ENCODE measurements around the gene PCDHGA11.
"Not testable (repeated sequence)": the region's sequence is repeated elsewhere in the genome, so short reads cannot be mapped to it uniquely, and the experiment has no call there.

The PCDHGA11 gene

DNA sequence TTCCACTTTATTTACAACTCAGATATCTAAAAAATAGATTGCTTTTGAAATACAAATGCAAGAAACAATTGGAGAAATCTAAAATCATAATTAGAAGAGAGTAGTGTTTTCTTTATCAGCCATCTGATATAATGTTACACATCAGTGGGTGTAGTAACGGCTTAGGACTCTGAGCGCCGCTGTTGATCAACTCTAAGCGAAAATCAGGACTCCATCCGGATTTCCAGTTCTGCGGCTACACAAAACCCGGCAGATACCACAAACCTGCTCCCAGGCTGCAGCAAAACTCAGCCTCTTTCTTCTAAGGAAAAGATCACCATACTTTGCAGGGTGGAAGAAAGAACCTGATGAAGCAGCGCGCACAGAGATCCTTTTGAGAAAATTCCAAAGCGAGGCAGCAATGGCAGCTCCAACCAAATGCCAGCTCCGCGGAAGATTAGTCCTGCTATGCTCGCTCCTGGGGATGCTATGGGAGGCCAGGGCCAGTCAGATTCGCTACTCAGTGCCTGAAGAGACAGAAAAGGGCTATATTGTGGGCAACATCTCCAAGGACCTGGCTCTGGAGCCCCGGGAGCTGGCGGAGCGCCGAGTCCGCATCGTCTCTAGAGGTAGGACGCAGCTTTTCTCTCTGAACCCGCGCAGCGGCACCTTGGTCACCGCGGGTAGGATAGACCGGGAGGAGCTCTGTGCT, 18.2 kb upstream of the PCDHGA11 start, which contains the start of gene PCDHGA9:
TSS of gene PCDHGA9 (plus strand) at position 226 of the 691 bp plus-strand sequence. CDS start at position 401, 175 bp downstream.
- H3K27me3 ChIP-seq (ENCODE audit: insufficient read depth, poor library complexity, severe bottlenecking) = no peaks in the 10 kb centered on the region
- TF ChIP-seq, protein P1, sequence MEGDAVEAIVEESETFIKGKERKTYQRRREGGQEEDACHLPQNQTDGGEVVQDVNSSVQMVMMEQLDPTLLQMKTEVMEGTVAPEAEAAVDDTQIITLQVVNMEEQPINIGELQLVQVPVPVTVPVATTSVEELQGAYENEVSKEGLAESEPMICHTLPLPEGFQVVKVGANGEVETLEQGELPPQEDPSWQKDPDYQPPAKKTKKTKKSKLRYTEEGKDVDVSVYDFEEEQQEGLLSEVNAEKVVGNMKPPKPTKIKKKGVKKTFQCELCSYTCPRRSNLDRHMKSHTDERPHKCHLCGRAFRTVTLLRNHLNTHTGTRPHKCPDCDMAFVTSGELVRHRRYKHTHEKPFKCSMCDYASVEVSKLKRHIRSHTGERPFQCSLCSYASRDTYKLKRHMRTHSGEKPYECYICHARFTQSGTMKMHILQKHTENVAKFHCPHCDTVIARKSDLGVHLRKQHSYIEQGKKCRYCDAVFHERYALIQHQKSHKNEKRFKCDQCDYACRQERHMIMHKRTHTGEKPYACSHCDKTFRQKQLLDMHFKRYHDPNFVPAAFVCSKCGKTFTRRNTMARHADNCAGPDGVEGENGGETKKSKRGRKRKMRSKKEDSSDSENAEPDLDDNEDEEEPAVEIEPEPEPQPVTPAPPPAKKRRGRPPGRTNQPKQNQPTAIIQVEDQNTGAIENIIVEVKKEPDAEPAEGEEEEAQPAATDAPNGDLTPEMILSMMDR (IDR thresholded peaks at IDR 0.05; ENCODE audit: insufficient read depth, low read length) = peak; percentile 36
- TF ChIP-seq POLR2AphosphoS5 (IDR thresholded peaks at IDR 0.05; ENCODE audit: low read depth) (no peak), GABPA (IDR thresholded peaks at IDR 0.05; ENCODE audit: low read depth) (no peak), SPI1 (IDR thresholded peaks at IDR 0.05; ENCODE audit: borderline replicate concordance, low read depth) (no peak)
- TF ChIP-seq, protein P2, sequence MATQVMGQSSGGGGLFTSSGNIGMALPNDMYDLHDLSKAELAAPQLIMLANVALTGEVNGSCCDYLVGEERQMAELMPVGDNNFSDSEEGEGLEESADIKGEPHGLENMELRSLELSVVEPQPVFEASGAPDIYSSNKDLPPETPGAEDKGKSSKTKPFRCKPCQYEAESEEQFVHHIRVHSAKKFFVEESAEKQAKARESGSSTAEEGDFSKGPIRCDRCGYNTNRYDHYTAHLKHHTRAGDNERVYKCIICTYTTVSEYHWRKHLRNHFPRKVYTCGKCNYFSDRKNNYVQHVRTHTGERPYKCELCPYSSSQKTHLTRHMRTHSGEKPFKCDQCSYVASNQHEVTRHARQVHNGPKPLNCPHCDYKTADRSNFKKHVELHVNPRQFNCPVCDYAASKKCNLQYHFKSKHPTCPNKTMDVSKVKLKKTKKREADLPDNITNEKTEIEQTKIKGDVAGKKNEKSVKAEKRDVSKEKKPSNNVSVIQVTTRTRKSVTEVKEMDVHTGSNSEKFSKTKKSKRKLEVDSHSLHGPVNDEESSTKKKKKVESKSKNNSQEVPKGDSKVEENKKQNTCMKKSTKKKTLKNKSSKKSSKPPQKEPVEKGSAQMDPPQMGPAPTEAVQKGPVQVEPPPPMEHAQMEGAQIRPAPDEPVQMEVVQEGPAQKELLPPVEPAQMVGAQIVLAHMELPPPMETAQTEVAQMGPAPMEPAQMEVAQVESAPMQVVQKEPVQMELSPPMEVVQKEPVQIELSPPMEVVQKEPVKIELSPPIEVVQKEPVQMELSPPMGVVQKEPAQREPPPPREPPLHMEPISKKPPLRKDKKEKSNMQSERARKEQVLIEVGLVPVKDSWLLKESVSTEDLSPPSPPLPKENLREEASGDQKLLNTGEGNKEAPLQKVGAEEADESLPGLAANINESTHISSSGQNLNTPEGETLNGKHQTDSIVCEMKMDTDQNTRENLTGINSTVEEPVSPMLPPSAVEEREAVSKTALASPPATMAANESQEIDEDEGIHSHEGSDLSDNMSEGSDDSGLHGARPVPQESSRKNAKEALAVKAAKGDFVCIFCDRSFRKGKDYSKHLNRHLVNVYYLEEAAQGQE (IDR thresholded peaks at IDR 0.05; ENCODE audit: insufficient replicate concordance, low read depth) = no peak
- H3K4me3 ChIP-seq (replicated peaks; ENCODE audit: insufficient read depth, low read length) = no peak within 1 kb of the TSS
- DNase-seq (ENCODE audit: low read depth in 1 of 2, low spot score in 1 of 2) = no peak
- H3K27ac ChIP-seq (replicated peaks) = no peak within 1 kb of the TSS

DNA sequence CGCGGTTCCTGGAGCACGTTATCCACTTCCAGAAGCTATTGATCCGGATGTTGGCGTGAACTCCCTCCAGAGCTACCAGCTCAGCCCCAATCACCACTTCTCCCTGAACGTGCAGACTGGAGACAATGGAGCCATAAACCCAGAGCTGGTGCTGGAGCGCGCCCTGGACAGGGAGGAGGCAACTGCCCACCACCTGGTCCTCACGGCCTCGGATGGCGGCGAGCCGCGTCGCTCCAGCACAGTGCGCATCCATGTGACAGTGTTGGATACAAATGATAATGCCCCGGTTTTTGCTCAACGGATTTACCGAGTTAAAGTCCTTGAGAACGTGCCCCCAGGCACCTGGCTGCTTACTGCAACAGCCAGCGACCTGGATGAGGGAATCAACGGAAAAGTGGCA, 17.5 kb upstream of the PCDHGA11 start:
- Histone ChIP-seq H3K27me3 (ENCODE audit: insufficient read depth, poor library complexity, severe bottlenecking) (no peaks in the 10 kb centered on the region), H3K4me3 (replicated peaks; ENCODE audit: insufficient read depth, low read length) (no peak overlapping the region), H3K27ac (replicated peaks) (no peak overlapping the region)
- no peak for DNase-seq (ENCODE audit: low read depth in 1 of 2, low spot score in 1 of 2)
- TF ChIP-seq SPI1 (IDR thresholded peaks at IDR 0.05; ENCODE audit: borderline replicate concordance, low read depth) (no peak), GABPA (IDR thresholded peaks at IDR 0.05; ENCODE audit: low read depth) (no peak), POLR2AphosphoS5 (IDR thresholded peaks at IDR 0.05; ENCODE audit: low read depth) (no peak)
- TF ChIP-seq, protein P1 (IDR thresholded peaks at IDR 0.05; ENCODE audit: insufficient read depth, low read length) = no peak
- TF ChIP-seq, protein P2 (IDR thresholded peaks at IDR 0.05; ENCODE audit: insufficient replicate concordance, low read depth) = no peak

DNA sequence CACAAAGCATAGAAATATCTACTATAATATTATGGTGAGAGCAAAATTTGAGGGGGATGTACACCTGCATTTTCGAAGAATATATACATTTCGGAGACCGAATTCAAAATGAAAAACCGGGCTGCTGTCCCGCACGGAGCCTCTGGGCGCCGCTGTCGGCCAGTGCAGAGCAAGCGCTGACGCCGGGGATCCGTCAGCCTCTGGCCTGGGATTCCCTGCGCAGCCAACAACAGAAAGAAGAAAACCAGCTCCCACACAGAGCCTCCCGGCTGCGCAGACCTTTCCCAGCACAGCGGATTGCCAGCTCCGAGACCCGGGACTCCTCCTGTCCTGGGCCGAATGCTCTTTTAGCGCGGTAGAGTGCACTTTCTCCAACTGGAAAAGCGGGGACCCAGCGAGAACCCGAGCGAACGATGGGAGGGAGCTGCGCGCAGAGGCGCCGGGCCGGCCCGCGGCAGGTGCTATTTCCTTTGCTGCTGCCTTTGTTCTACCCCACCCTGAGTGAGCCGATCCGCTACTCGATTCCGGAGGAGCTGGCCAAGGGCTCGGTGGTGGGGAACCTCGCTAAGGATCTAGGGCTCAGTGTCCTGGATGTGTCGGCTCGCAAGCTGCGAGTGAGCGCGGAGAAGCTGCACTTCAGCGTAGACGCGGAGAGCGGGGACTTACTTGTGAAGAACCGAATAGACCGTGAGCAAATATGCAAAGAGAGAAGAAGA, 12.9 kb upstream of the PCDHGA11 start, which contains the start of gene PCDHGB6:
TSS of gene PCDHGB6 (plus strand) at position 232 of the 716 bp plus-strand sequence. CDS start at position 414, 182 bp downstream.
- H3K4me3 ChIP-seq (replicated peaks; ENCODE audit: insufficient read depth, low read length); DNase-seq (ENCODE audit: low read depth in 1 of 2, low spot score in 1 of 2); H3K27ac ChIP-seq (replicated peaks); H3K27me3 ChIP-seq (ENCODE audit: insufficient read depth, poor library complexity, severe bottlenecking): not testable (repeated sequence)

DNA sequence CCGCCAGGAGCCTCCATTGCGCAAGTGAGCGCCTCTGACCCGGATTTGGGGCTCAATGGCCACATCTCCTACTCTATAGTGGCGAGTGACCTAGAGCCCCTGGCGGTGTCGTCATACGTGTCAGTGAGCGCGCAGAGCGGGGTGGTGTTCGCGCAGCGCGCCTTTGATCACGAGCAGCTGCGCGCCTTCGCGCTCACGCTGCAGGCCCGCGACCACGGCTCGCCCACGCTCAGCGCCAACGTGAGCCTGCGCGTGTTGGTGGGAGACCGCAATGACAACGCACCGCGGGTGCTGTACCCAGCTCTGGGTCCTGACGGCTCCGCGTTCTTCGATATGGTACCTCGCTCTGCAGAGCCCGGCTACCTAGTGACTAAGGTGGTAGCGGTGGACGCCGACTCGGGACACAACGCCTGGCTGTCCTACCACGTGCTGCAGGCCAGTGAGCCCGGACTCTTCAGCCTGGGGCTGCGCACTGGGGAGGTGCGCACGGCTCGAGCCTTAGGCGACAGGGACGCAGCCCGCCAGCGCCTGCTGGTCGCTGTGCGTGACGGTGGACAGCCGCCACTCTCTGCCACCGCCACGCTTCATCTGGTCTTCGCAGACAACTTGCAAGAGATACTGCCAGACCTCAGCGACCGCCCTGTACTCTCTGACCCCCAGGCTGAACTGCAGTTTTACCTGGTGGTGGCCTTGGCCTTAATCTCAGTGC, 11.1 kb upstream of the PCDHGA11 start:
- Histone ChIP-seq H3K27ac (replicated peaks) (no peak overlapping the region), H3K27me3 (ENCODE audit: insufficient read depth, poor library complexity, severe bottlenecking) (peaks cover 3% of the 10 kb centered on the region), H3K4me3 (replicated peaks; ENCODE audit: insufficient read depth, low read length) (no peak overlapping the region)
- no peak for DNase-seq (ENCODE audit: low read depth in 1 of 2, low spot score in 1 of 2)
- TF ChIP-seq GABPA (IDR thresholded peaks at IDR 0.05; ENCODE audit: low read depth) = no peak
- TF ChIP-seq, protein P1 (IDR thresholded peaks at IDR 0.05; ENCODE audit: insufficient read depth, low read length) = no peak
- no peak for TF ChIP-seq SPI1 (IDR thresholded peaks at IDR 0.05; ENCODE audit: borderline replicate concordance, low read depth)
- TF ChIP-seq, protein P2 (IDR thresholded peaks at IDR 0.05; ENCODE audit: insufficient replicate concordance, low read depth) = no peak
- no peak for TF ChIP-seq POLR2AphosphoS5 (IDR thresholded peaks at IDR 0.05; ENCODE audit: low read depth)

Data from HL-60 (cell line).